ENCODE measurements around the gene IGLL1.
A peak's percentile ranks its signal among the peaks of the same experiment; 100 is the strongest.

The IGLL1 gene

GRCh38 chr22:23533328-23533762 is 46.7 kb downstream of the IGLL1 start:
- Histone ChIP-seq H3K36me3 (ENCODE audit: low read length) (no peaks in the 10 kb centered on the region), H3K79me2 (ENCODE audit: insufficient read depth, low read length) (no peaks in the 10 kb centered on the region), H3K9me2 (replicated peaks; ENCODE audit: insufficient read depth, low read length) (no peaks in the 10 kb centered on the region), H2AFZ (ENCODE audit: low read depth, low read length, severe bottlenecking) (no peak overlapping the region), H3K27ac (ENCODE audit: low read depth, low read length) (no peak overlapping the region), H3K27me3 (ENCODE audit: low read length) (no peaks in the 10 kb centered on the region), H3K9ac (ENCODE audit: low read length) (no peak overlapping the region), H3K4me2 (ENCODE audit: low read depth, low read length, poor library complexity, severe bottlenecking) (no peak overlapping the region), H3K4me3 (ENCODE audit: insufficient read depth, low read length, poor library complexity, severe bottlenecking) (no peak overlapping the region), H4K20me1 (ENCODE audit: low read depth, low read length) (no peaks in the 10 kb centered on the region), H3F3A (ENCODE audit: insufficient read depth) (no peaks in the 10 kb centered on the region), H3K9me3 (ENCODE audit: insufficient read depth, low read length) (no peaks in the 10 kb centered on the region)
- TF ChIP-seq, protein P1, sequence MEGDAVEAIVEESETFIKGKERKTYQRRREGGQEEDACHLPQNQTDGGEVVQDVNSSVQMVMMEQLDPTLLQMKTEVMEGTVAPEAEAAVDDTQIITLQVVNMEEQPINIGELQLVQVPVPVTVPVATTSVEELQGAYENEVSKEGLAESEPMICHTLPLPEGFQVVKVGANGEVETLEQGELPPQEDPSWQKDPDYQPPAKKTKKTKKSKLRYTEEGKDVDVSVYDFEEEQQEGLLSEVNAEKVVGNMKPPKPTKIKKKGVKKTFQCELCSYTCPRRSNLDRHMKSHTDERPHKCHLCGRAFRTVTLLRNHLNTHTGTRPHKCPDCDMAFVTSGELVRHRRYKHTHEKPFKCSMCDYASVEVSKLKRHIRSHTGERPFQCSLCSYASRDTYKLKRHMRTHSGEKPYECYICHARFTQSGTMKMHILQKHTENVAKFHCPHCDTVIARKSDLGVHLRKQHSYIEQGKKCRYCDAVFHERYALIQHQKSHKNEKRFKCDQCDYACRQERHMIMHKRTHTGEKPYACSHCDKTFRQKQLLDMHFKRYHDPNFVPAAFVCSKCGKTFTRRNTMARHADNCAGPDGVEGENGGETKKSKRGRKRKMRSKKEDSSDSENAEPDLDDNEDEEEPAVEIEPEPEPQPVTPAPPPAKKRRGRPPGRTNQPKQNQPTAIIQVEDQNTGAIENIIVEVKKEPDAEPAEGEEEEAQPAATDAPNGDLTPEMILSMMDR (IDR thresholded peaks at IDR 0.05; ENCODE audit: insufficient read depth, low read length, poor library complexity, severe bottlenecking): peak; percentile 24
- no peak for TF ChIP-seq EZH2phosphoT487 (conservative IDR thresholded peaks at IDR 0.05; ENCODE audit: low read length)

DNA sequence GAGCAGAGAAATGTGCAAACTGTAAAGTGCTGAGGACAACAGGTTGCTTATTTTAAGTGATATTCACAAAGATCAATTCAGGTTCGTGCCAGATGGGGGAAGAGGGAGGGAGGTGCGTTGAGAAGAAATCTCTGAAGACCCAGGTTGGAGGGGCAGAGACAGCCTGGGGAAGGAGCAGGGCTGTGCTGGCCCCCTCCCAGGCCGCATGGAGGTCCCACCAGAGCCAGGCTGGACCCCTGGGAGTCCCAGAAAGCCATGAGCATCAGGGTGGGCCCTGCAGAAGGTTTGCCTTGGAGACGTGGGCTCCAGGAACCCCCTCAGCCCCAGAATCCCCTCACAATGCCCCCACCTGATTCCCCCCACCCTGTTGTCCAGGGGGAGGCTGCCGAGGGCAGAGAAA is 47.4 kb downstream of the IGLL1 start:
- H3K36me3 ChIP-seq (ENCODE audit: low read length): no peaks in the 10 kb centered on the region
- no peaks in the 10 kb centered on the region for H4K20me1 ChIP-seq (ENCODE audit: low read depth, low read length)
- no peaks in the 10 kb centered on the region for H3F3A ChIP-seq (ENCODE audit: insufficient read depth)
- no peaks in the 10 kb centered on the region for H3K9me2 ChIP-seq (replicated peaks; ENCODE audit: insufficient read depth, low read length)
- no peak overlapping the region for H3K9ac ChIP-seq (ENCODE audit: low read length)
- no peaks in the 10 kb centered on the region for H3K9me3 ChIP-seq (ENCODE audit: insufficient read depth, low read length)
- no peak for TF ChIP-seq EZH2phosphoT487 (conservative IDR thresholded peaks at IDR 0.05; ENCODE audit: low read length)
- TF ChIP-seq, protein P1 (IDR thresholded peaks at IDR 0.05; ENCODE audit: insufficient read depth, low read length, poor library complexity, severe bottlenecking): no peak
- no peaks in the 10 kb centered on the region for H3K27me3 ChIP-seq (ENCODE audit: low read length)
- no peak overlapping the region for H3K27ac ChIP-seq (ENCODE audit: low read depth, low read length)
- H3K4me2 ChIP-seq (ENCODE audit: low read depth, low read length, poor library complexity, severe bottlenecking): no peak overlapping the region
- no peaks in the 10 kb centered on the region for H3K79me2 ChIP-seq (ENCODE audit: insufficient read depth, low read length)
- no peak overlapping the region for H2AFZ ChIP-seq (ENCODE audit: low read depth, low read length, severe bottlenecking)
- H3K4me3 ChIP-seq (ENCODE audit: insufficient read depth, low read length, poor library complexity, severe bottlenecking): no peak overlapping the region

- no peaks in the 10 kb centered on the region for H3K36me3 ChIP-seq (ENCODE audit: low read length)
- no peaks in the 10 kb centered on the region for H4K20me1 ChIP-seq (ENCODE audit: low read depth, low read length)
- H3K27me3 ChIP-seq (ENCODE audit: low read length): no peaks in the 10 kb centered on the region
- no peaks in the 10 kb centered on the region for H3K79me2 ChIP-seq (ENCODE audit: insufficient read depth, low read length)
- no peak overlapping the region for H3K4me2 ChIP-seq (ENCODE audit: low read depth, low read length, poor library complexity, severe bottlenecking)
- no peak overlapping the region for H2AFZ ChIP-seq (ENCODE audit: low read depth, low read length, severe bottlenecking)
- H3K9me3 ChIP-seq (ENCODE audit: insufficient read depth, low read length): no peaks in the 10 kb centered on the region
- no peak overlapping the region for H3K4me3 ChIP-seq (ENCODE audit: insufficient read depth, low read length, poor library complexity, severe bottlenecking)
- no peak overlapping the region for H3K27ac ChIP-seq (ENCODE audit: low read depth, low read length)
- TF ChIP-seq, protein P1 (IDR thresholded peaks at IDR 0.05; ENCODE audit: insufficient read depth, low read length, poor library complexity, severe bottlenecking): no peak
- no peak for TF ChIP-seq EZH2phosphoT487 (conservative IDR thresholded peaks at IDR 0.05; ENCODE audit: low read length)
- no peak overlapping the region for H3K9ac ChIP-seq (ENCODE audit: low read length)
- H3F3A ChIP-seq (ENCODE audit: insufficient read depth): no peaks in the 10 kb centered on the region
- no peaks in the 10 kb centered on the region for H3K9me2 ChIP-seq (replicated peaks; ENCODE audit: insufficient read depth, low read length)
Observed at GRCh38 chr22:23531966-23532705, 48.0 kb downstream of the IGLL1 start.
